Measurements from ENCODE around the gene MCAT. TPM values are rescaled to one million over a fixed set of nuclear protein-coding genes. Genes with fewer than 3 reads are reported as not detected.

MCAT gene
- polyA plus RNA-seq, 1 of the 3 experiments (the other 2 are of a cell fraction) = 12.0 TPM

DNA sequence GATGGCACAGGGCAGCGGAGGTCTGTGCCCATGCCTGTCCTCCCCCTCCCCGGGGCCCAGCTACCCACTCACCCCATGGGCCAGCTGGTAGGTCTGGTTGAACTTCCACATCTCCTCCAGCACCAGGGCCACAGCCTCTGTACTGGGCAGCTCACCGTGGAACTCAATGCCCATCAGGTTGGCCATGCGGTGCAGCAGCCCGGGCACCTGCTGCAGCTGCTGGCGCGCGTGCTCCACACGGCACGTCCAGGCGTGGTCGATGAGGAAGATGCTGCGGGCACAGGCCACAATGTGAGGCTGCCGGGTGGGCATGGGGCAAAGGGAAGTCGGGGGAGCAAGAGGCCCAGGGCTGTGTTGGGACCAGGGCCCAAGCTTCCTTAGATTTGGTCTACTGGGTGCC lies 37.5 kb upstream of the MCAT start:
- H3K27me3 ChIP-seq (ENCODE audit: insufficient read depth) = no peaks in the 10 kb centered on the region
- H2AFZ ChIP-seq (ENCODE audit: low read depth) = no peak overlapping the region
- H3F3A ChIP-seq (replicated peaks; ENCODE audit: insufficient read depth) = no peaks in the 10 kb centered on the region
- ChIA-PET CTCF (no interaction called here), POLR2A (no interaction called here)
- peaks cover 0 to 9% of the 10 kb centered on the region in 2 experiments; a peak in 1 of 4 replicates for H3K4me1 ChIP-seq (ENCODE audit: control insufficient read depth in 1 of 2, insufficient read depth in 2 of 2, low read depth in 1 of 2, low read length in 1 of 2)
- H3K9me3 ChIP-seq = no peaks in the 10 kb centered on the region
- H3K4me2 ChIP-seq = no peak overlapping the region
- H3K9ac ChIP-seq = no peak overlapping the region
- no peaks in the 10 kb centered on the region for H3K9me2 ChIP-seq
- WGBS (ENCODE audit: low lambda C conversion rate) = no CpG with 5 or more reads among the region's 15 CpGs
- no peaks in the 10 kb centered on the region for H4K20me1 ChIP-seq (ENCODE audit: insufficient read depth)
- peaks cover 2% of the 10 kb centered on the region; the same call in 1 of the 2 replicates for H3K79me2 ChIP-seq (ENCODE audit: insufficient read depth)
- H3K27ac ChIP-seq (ENCODE audit: low read depth in 2 of 2, low read length in 1 of 2) = no peak overlapping the region
- no peak for DNase-seq
- TF ChIP-seq TEAD4 (IDR thresholded peaks at IDR 0.05; ENCODE audit: borderline replicate concordance, insufficient read depth) (no peak), RXRA (IDR thresholded peaks at IDR 0.05; ENCODE audit: borderline replicate concordance, low read depth) (no peak), JUND (IDR thresholded peaks at IDR 0.05) (no peak), RCOR1 (IDR thresholded peaks at IDR 0.05; ENCODE audit: low read length) (no peak), RFX5 (IDR thresholded peaks at IDR 0.05; ENCODE audit: low read length) (no peak), YY1 (IDR thresholded peaks at IDR 0.05; ENCODE audit: low read depth) (no peak), POLR2AphosphoS5 (IDR thresholded peaks at IDR 0.05; ENCODE audit: low read depth, low read length) (no peak), TCF12 (IDR thresholded peaks at IDR 0.05) (no peak), CHD2 (IDR thresholded peaks at IDR 0.05; ENCODE audit: low read length, partially characterized antibody) (no peak), SMC3 (IDR thresholded peaks at IDR 0.05; ENCODE audit: low read depth, low read length) (no peak), FOSL2 (IDR thresholded peaks at IDR 0.05; ENCODE audit: borderline replicate concordance, low read depth) (no peak), NRF1 (IDR thresholded peaks at IDR 0.05; ENCODE audit: low read depth, low read length) (no peak), SIN3A (IDR thresholded peaks at IDR 0.05; ENCODE audit: borderline replicate concordance, low read depth, low read length) (no peak), GABPA (IDR thresholded peaks at IDR 0.05; ENCODE audit: low read depth) (no peak)
- TF ChIP-seq, protein P1, sequence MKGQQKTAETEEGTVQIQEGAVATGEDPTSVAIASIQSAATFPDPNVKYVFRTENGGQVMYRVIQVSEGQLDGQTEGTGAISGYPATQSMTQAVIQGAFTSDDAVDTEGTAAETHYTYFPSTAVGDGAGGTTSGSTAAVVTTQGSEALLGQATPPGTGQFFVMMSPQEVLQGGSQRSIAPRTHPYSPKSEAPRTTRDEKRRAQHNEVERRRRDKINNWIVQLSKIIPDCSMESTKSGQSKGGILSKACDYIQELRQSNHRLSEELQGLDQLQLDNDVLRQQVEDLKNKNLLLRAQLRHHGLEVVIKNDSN (IDR thresholded peaks at IDR 0.05; ENCODE audit: borderline replicate concordance, low read depth) = no peak
- TF ChIP-seq, protein P2, sequence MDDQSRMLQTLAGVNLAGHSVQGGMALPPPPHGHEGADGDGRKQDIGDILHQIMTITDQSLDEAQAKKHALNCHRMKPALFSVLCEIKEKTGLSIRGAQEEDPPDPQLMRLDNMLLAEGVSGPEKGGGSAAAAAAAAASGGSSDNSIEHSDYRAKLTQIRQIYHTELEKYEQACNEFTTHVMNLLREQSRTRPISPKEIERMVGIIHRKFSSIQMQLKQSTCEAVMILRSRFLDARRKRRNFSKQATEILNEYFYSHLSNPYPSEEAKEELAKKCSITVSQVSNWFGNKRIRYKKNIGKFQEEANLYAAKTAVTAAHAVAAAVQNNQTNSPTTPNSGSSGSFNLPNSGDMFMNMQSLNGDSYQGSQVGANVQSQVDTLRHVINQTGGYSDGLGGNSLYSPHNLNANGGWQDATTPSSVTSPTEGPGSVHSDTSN (IDR thresholded peaks at IDR 0.05) = no peak
- TF ChIP-seq, protein P3, sequence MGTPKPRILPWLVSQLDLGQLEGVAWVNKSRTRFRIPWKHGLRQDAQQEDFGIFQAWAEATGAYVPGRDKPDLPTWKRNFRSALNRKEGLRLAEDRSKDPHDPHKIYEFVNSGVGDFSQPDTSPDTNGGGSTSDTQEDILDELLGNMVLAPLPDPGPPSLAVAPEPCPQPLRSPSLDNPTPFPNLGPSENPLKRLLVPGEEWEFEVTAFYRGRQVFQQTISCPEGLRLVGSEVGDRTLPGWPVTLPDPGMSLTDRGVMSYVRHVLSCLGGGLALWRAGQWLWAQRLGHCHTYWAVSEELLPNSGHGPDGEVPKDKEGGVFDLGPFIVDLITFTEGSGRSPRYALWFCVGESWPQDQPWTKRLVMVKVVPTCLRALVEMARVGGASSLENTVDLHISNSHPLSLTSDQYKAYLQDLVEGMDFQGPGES (IDR thresholded peaks at IDR 0.05; ENCODE audit: low read depth, low read length) = no peak
- peaks cover 0 to 9% of the 10 kb centered on the region in 2 experiments for H3K36me3 ChIP-seq (replicated peaks in 1 of 2; ENCODE audit: control insufficient read depth in 1 of 2, insufficient read depth in 2 of 2, low read length in 1 of 2)
- H3K4me3 ChIP-seq (ENCODE audit: low read depth in 2 of 2, low read length in 1 of 2) = no peak overlapping the region

DNA sequence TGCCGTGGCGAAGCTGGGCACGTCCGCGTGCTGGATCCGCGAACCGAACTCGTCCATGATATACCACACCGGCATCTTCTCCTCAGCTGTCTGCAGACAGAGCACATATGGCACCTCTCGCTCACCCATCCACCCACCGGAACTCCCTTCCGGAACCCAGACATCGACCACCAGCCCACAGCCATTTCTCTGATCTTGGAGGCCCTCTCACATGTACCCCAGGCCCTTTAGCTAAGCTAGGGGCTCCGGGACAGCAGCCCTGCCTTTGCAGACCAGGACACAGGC lies 36.7 kb upstream of the MCAT start:
- H4K20me1 ChIP-seq (ENCODE audit: insufficient read depth) = no peaks in the 10 kb centered on the region
- no peaks in the 10 kb centered on the region for H3K9me2 ChIP-seq
- no peak overlapping the region for H3K9ac ChIP-seq
- WGBS (ENCODE audit: low lambda C conversion rate) = 100% methylated on average over 1 of the region's 15 CpGs
- no peaks in the 10 kb centered on the region for H3K27me3 ChIP-seq (ENCODE audit: insufficient read depth)
- CTCF ChIA-PET = no interaction called here
- no peak for DNase-seq
- H3K4me1 ChIP-seq (ENCODE audit: control insufficient read depth in 1 of 2, insufficient read depth in 2 of 2, low read depth in 1 of 2, low read length in 1 of 2) = peaks cover 0 to 4% of the 10 kb centered on the region in 2 experiments; a peak in 1 of 4 replicates
- no peak overlapping the region for H2AFZ ChIP-seq (ENCODE audit: low read depth)
- no peaks in the 10 kb centered on the region for H3K9me3 ChIP-seq
- no peak overlapping the region for H3K4me3 ChIP-seq (ENCODE audit: low read depth in 2 of 2, low read length in 1 of 2)
- peaks cover 2% of the 10 kb centered on the region; the same call in 1 of the 2 replicates for H3K79me2 ChIP-seq (ENCODE audit: insufficient read depth)
- no peak overlapping the region for H3K4me2 ChIP-seq
- POLR2A ChIA-PET = interaction anchor here (1.0 kb wide), 2 partner anchors 8 to 14 kb away, joined by 3 read pairs; no protein-coding TSS in a partner anchor
- H3K36me3 ChIP-seq (replicated peaks in 1 of 2; ENCODE audit: control insufficient read depth in 1 of 2, insufficient read depth in 2 of 2, low read length in 1 of 2) = peaks cover 0 to 9% of the 10 kb centered on the region in 2 experiments
- no peak overlapping the region for H3K27ac ChIP-seq (ENCODE audit: low read depth in 2 of 2, low read length in 1 of 2)
- no peaks in the 10 kb centered on the region for H3F3A ChIP-seq (replicated peaks; ENCODE audit: insufficient read depth)
- no peak for TF ChIP-seq SMC3 (IDR thresholded peaks at IDR 0.05; ENCODE audit: low read depth, low read length)
- TF ChIP-seq CHD2 (IDR thresholded peaks at IDR 0.05; ENCODE audit: low read length, partially characterized antibody) = no peak
- TF ChIP-seq, protein P1 (IDR thresholded peaks at IDR 0.05; ENCODE audit: borderline replicate concordance, low read depth) = no peak
- TF ChIP-seq RAD21 (IDR thresholded peaks at IDR 0.05; ENCODE audit: low read length) = no peak
- no peak for TF ChIP-seq FOXM1 (IDR thresholded peaks at IDR 0.05; ENCODE audit: low read depth)
- TF ChIP-seq, protein P4, sequence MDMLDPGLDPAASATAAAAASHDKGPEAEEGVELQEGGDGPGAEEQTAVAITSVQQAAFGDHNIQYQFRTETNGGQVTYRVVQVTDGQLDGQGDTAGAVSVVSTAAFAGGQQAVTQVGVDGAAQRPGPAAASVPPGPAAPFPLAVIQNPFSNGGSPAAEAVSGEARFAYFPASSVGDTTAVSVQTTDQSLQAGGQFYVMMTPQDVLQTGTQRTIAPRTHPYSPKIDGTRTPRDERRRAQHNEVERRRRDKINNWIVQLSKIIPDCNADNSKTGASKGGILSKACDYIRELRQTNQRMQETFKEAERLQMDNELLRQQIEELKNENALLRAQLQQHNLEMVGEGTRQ (IDR thresholded peaks at IDR 0.05; ENCODE audit: borderline replicate concordance, low read depth, low read length) = no peak
- TF ChIP-seq MXI1 (IDR thresholded peaks at IDR 0.05; ENCODE audit: low read depth, low read length) = no peak
- TF ChIP-seq ELF1 (IDR thresholded peaks at IDR 0.05) = no peak
- TF ChIP-seq, protein P5, sequence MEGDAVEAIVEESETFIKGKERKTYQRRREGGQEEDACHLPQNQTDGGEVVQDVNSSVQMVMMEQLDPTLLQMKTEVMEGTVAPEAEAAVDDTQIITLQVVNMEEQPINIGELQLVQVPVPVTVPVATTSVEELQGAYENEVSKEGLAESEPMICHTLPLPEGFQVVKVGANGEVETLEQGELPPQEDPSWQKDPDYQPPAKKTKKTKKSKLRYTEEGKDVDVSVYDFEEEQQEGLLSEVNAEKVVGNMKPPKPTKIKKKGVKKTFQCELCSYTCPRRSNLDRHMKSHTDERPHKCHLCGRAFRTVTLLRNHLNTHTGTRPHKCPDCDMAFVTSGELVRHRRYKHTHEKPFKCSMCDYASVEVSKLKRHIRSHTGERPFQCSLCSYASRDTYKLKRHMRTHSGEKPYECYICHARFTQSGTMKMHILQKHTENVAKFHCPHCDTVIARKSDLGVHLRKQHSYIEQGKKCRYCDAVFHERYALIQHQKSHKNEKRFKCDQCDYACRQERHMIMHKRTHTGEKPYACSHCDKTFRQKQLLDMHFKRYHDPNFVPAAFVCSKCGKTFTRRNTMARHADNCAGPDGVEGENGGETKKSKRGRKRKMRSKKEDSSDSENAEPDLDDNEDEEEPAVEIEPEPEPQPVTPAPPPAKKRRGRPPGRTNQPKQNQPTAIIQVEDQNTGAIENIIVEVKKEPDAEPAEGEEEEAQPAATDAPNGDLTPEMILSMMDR (IDR thresholded peaks at IDR 0.05) = no peak
- no peak for TF ChIP-seq RCOR1 (IDR thresholded peaks at IDR 0.05; ENCODE audit: low read length)
- no peak for TF ChIP-seq MEF2A (IDR thresholded peaks at IDR 0.05; ENCODE audit: borderline replicate concordance, low read depth)

Data from SK-N-SH (cell line).